Left forelimb (tissue), 1 donor: ENCODE measurements around the gene FAM13C.
"Not testable (repeated sequence)": the region's sequence is repeated elsewhere in the genome, so short reads cannot be mapped to it uniquely, and the experiment has no call there.

Experiments
- DNase-seq: peaks from one replicate; pipeline ENCODE4 v3.0.0-alpha.2; 2018; ENCODE audit warnings: low spot score

Gene FAM13C

GRCh38 chr10:59276133-59276532 is 86.2 kb downstream of the FAM13C start:
- no peak for DNase-seq

- DNase-seq, result no peak
These were observed 88.9 kb downstream of the FAM13C start for GRCh38 chr10:59273445-59273844.

GRCh38 chr10:59272061-59272460 is 90.3 kb downstream of the FAM13C start:
- DNase-seq, result no peak

GRCh38 chr10:59271160-59271559 is 91.2 kb downstream of the FAM13C start:
- no peak for DNase-seq

- DNase-seq, result no peak
These were observed 91.9 kb downstream of the FAM13C start for GRCh38 chr10:59270492-59270891.

- DNase-seq, result no peak
These were observed 92.7 kb downstream of the FAM13C start for GRCh38 chr10:59269651-59270050.

GRCh38 chr10:59268460-59268859 is 93.9 kb downstream of the FAM13C start:
- DNase-seq, result no peak

GRCh38 chr10:59266321-59266720 is 96.0 kb downstream of the FAM13C start:
- no peak for DNase-seq

- no peak for DNase-seq
These were observed 97.2 kb downstream of the FAM13C start for GRCh38 chr10:59265141-59265540.

- DNase-seq, result no peak
These were observed 103.5 kb downstream of the FAM13C start for GRCh38 chr10:59258890-59259289.

GRCh38 chr10:59257224-59257623 is 105.1 kb downstream of the FAM13C start:
- no peak for DNase-seq

GRCh38 chr10:59255463-59255862 is 106.9 kb downstream of the FAM13C start:
- no peak for DNase-seq

- DNase-seq, result no peak
These were observed 109.9 kb downstream of the FAM13C start for GRCh38 chr10:59252491-59252890.

GRCh38 chr10:59245686-59246085 is 116.7 kb downstream of the FAM13C start:
- no peak for DNase-seq

GRCh38 chr10:59244871-59245270 is 117.5 kb downstream of the FAM13C start:
- no peak for DNase-seq

GRCh38 chr10:59243611-59244195 is 118.6 kb downstream of the FAM13C start:
- no peak for DNase-seq

- DNase-seq, result no peak
These were observed 119.4 kb downstream of the FAM13C start for GRCh38 chr10:59242991-59243390.

GRCh38 chr10:59242057-59242456 is 120.3 kb downstream of the FAM13C start:
- DNase-seq, result no peak

- DNase-seq, result no peak
These were observed 121.7 kb downstream of the FAM13C start for GRCh38 chr10:59240582-59241183.

GRCh38 chr10:59239108-59239507 is 123.2 kb downstream of the FAM13C start:
- not testable (repeated sequence) for DNase-seq

- DNase-seq, result no peak
These were observed 124.6 kb downstream of the FAM13C start for GRCh38 chr10:59237775-59238174.

- no peak for DNase-seq
These were observed 126.2 kb downstream of the FAM13C start for GRCh38 chr10:59236064-59236697.

GRCh38 chr10:59234816-59235429 is 127.4 kb downstream of the FAM13C start:
- no peak for DNase-seq
